Neutrophil (primary cell): Measurements from ENCODE around the gene CEP250.
A peak's percentile ranks its signal among the peaks of the same experiment; 100 is the strongest.

Source experiments
- H3K27ac ChIP-seq: fragments of 200-600 bp; sonication (generic); 2 replicates; pipeline ENCODE4 v1.5.1; 2016; ENCODE audit warnings: mild to moderate bottlenecking, moderate library complexity
- H3K27me3 ChIP-seq: fragments of 200-600 bp; sonication (generic); 2 replicates; pipeline ENCODE4 v1.6.0; 2016; ENCODE audit warnings: mild to moderate bottlenecking
- H3K36me3 ChIP-seq: fragments of 200-600 bp; sonication (generic); 2 replicates; pipeline ENCODE4 v1.5.1; 2017
- H3K4me1 ChIP-seq, 2 experiments: fragments of 200-600 bp in 1 of 2; sonication (generic) in 1 of 2; 1 replicate in 1 of 2; 2 replicates in 1 of 2; pipeline versions ENCODE4 v1.5.1 to v1.6.1; 2013 to 2016; ENCODE audit warnings: low read depth in 1 of 2, low read length in 1 of 2, mild to moderate bottlenecking in 1 of 2, moderate library complexity in 1 of 2; ENCODE audit not compliant: control insufficient read depth in 1 of 2, insufficient read depth in 1 of 2
- H3K4me3 ChIP-seq, 2 experiments: fragments of 200-600 bp in 1 of 2; sonication (generic) in 1 of 2; 1 replicate in 1 of 2; 2 replicates in 1 of 2; pipeline ENCODE4 v1.5.1; 2013 to 2016; ENCODE audit warnings: low read depth in 1 of 2, low read length in 1 of 2, mild to moderate bottlenecking in 1 of 2, moderate library complexity in 1 of 2
- H3K9me3 ChIP-seq: fragments of 200-600 bp; sonication (generic); 2 replicates; pipeline ENCODE4 v1.5.1; 2016
- CTCF ChIP-seq: fragments of 200-600 bp; sonication (generic); IDR thresholded peaks from 2 replicates; pipeline ENCODE4 v1.5.1; 2016; ENCODE audit warnings: antibody characterized with exemption

CEP250 gene

GRCh38 chr20:35489717-35490116 lies 34.3 kb downstream of the CEP250 start:
- Histone ChIP-seq H3K4me3 (peak overlapping the region in 1 of 2 experiments; percentile 68), H3K27ac (peak overlapping the region; percentile 79), H3K27me3 (no peaks in the 10 kb centered on the region), H3K9me3 (no peaks in the 10 kb centered on the region), H3K36me3 (peaks cover 15% of the 10 kb centered on the region), H3K4me1 (peaks cover 37 to 42% of the 10 kb centered on the region in 2 experiments)
- no peak for TF ChIP-seq CTCF

- peak overlapping the region; percentile 79 for H3K27ac ChIP-seq
- H3K36me3 ChIP-seq, result peaks cover 25% of the 10 kb centered on the region
- H3K9me3 ChIP-seq, result no peaks in the 10 kb centered on the region
- peak overlapping the region; percentile 65 to 68 for H3K4me3 ChIP-seq
- peaks cover 37 to 42% of the 10 kb centered on the region in 2 experiments for H3K4me1 ChIP-seq
- TF ChIP-seq CTCF, result no peak
- no peaks in the 10 kb centered on the region for H3K27me3 ChIP-seq
Measured at GRCh38 chr20:35490736-35491181, 35.4 kb downstream of the CEP250 start.

- Histone ChIP-seq H3K4me1 (peaks cover 37 to 42% of the 10 kb centered on the region in 2 experiments), H3K4me3 (no peak overlapping the region), H3K27me3 (no peaks in the 10 kb centered on the region), H3K9me3 (no peaks in the 10 kb centered on the region), H3K27ac (peak overlapping the region; percentile 79), H3K36me3 (peaks cover 36% of the 10 kb centered on the region)
- TF ChIP-seq CTCF, result no peak
Measured at GRCh38 chr20:35491823-35492222, 36.4 kb downstream of the CEP250 start.

GRCh38 chr20:35492352-35492751 lies 37.0 kb downstream of the CEP250 start:
- H3K36me3 ChIP-seq, result peaks cover 41% of the 10 kb centered on the region
- H3K4me1 ChIP-seq, result peaks cover 37 to 42% of the 10 kb centered on the region in 2 experiments
- H3K27me3 ChIP-seq, result no peaks in the 10 kb centered on the region
- H3K4me3 ChIP-seq, result no peak overlapping the region
- H3K27ac ChIP-seq, result no peak overlapping the region
- TF ChIP-seq CTCF, result no peak
- no peaks in the 10 kb centered on the region for H3K9me3 ChIP-seq

GRCh38 chr20:35496481-35496880 lies 41.1 kb downstream of the CEP250 start:
- no peak for TF ChIP-seq CTCF
- no peaks in the 10 kb centered on the region for H3K27me3 ChIP-seq
- peaks cover 9 to 13% of the 10 kb centered on the region in 2 experiments for H3K4me1 ChIP-seq
- no peaks in the 10 kb centered on the region for H3K9me3 ChIP-seq
- H3K27ac ChIP-seq, result no peak overlapping the region
- H3K4me3 ChIP-seq, result no peak overlapping the region
- H3K36me3 ChIP-seq, result peaks cover 82% of the 10 kb centered on the region

GRCh38 chr20:35497320-35497719 lies 41.9 kb downstream of the CEP250 start:
- Histone ChIP-seq H3K27ac (no peak overlapping the region), H3K4me1 (peaks cover 2 to 5% of the 10 kb centered on the region in 2 experiments), H3K4me3 (no peak overlapping the region), H3K27me3 (no peaks in the 10 kb centered on the region), H3K9me3 (no peaks in the 10 kb centered on the region), H3K36me3 (peaks cover 90% of the 10 kb centered on the region)
- no peak for TF ChIP-seq CTCF
